Activated CD4-positive, CD25-positive, alpha-beta regulatory T cell treated with anti-CD3 and anti-CD28 coated beads, Interleukin-2, amount 50 U/mL, for 24 hours (primary cell): Measurements from ENCODE around the gene CCDC121.

Experiments
- ATAC-seq, 2 donors: fragments of 150-1000 bp; cut with Tn5 transposase; one replicate each; pipeline ENCODE4 v1.10.0; 2021; ENCODE audit warnings: mild to moderate bottlenecking in 1 of 2, moderate library complexity in 1 of 2

The CCDC121 gene

GRCh38 chr2:27581417-27582128 is 47.2 kb downstream of the CCDC121 start:
- no peak for ATAC-seq
